NCI-H2227 treated with DMSO at 0.1 percent for 48 hours (cell line): Measurements from ENCODE around the gene MAFF.
A peak's percentile ranks its signal among the peaks of the same experiment; 100 is the strongest.
"Not testable (repeated sequence)": the region's sequence is repeated elsewhere in the genome, so short reads cannot be mapped to it uniquely, and the experiment has no call there.

Experiments used
- DNase-seq: peaks from one replicate; lab custom pipeline; 2025; lab: John Stamatoyannopoulos, UW

The MAFF gene

DNA sequence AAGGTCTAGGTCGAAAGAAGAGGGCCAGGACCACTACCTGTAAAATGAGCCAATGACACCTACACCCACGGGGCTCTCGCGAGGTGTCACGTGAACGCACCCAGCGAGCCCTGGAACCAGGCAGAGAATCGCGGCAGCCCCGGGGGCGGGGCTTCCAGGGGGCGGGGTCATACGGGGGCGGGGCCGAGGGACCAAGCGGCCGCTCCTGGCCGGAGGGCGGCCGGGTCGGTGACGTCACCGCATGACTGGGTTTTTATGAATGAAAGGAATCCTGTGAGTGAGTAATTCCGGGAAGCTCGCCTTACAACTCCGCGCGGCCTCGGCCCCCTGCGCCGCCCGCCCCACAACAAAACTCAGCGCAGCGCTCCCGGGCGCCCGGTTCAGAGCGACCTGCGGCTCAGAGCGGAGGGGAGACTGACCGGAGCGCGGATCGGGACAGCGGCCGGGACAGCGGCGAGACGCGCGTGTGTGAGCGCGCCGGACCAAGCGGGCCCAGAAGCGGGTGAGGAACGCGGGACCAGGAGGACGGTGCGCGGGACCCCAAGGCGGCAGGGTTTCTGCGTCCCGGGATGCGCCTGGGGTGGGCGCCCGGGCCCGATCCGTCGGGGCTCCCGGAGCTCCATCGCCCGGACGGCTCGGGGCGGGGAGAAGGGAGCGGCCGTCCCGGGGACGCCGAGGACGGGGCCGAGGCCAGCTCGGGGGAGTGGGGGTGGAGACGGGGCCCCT, at the start of gene MAFF:
Gene MAFF (plus strand): TSS at position 284 of the 726 bp plus-strand sequence. CDS start 11,860 bp downstream, outside the sequence.
- peak; percentile 69 for DNase-seq

DNA sequence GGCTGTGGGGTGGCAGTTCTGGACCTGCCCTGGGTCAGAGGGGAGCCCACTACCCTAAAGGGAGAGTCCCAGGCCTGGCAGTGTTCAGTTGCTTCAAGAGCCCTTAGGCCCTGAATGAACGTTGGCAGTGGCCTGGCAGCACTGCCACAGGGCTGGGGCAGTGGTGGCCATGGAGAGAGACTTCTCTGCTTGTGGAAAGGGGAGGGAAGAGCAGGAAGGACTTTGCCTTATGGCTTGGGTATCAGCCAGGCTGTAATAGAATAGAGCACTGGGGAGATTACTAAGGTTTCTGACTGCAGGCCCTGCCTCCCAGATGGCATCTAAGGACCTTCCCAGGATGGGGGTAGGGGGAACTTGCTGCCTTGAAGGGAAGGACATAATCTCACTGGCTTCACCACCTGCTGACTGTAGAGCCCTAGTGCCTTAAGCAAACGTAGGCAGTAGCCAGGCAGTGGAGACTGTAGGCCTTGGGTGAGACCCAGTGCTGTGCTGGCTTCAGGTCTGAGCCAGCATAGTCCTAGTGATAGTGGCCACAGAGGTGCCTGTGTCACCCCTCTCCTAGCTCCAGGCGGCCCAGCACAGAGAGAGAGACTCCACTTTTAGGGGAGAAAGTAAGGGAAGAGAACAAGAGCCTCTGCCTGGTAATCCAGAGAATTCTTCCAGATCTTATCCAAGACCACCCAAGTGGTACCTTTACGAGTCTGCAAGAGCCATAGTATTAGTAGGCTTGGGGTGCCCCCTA, 47.8 kb upstream of the MAFF start:
- no peak for DNase-seq

DNA sequence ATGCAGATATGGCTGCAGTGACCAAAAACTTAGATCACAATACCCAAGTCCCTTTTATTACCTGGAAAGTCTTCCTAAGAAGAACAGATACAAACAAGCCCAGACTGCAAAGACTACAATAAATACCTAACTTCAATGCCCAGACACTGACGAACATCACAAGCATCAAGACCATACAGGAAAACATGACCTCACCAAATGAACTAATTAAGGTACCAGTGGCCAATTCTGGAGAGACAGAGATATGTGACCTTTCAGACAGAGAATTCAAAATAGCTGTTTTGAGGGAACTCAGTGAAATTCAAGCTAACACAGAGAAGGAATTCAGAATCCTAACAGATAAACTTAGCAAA, 47.3 kb upstream of the MAFF start:
- not testable (repeated sequence) for DNase-seq

DNA sequence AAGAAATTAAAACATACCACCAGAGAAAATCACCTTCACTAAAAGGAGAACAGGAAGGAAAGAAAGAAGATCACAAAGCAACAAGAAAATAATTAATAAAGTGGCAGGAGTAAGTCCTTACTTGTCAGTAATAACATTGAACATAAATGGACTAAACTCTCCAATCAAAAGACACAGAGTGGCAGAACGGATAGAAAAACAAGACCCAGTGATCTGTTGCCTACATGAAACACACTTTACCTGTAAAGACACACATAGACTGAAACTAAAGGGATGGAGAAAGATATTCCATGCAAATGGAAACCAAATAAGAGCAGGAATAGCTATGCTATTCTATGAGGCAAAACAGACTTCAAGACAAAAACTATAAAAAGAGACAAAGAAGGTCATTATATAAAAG, 46.1 kb upstream of the MAFF start:
- DNase-seq, result no peak

DNA sequence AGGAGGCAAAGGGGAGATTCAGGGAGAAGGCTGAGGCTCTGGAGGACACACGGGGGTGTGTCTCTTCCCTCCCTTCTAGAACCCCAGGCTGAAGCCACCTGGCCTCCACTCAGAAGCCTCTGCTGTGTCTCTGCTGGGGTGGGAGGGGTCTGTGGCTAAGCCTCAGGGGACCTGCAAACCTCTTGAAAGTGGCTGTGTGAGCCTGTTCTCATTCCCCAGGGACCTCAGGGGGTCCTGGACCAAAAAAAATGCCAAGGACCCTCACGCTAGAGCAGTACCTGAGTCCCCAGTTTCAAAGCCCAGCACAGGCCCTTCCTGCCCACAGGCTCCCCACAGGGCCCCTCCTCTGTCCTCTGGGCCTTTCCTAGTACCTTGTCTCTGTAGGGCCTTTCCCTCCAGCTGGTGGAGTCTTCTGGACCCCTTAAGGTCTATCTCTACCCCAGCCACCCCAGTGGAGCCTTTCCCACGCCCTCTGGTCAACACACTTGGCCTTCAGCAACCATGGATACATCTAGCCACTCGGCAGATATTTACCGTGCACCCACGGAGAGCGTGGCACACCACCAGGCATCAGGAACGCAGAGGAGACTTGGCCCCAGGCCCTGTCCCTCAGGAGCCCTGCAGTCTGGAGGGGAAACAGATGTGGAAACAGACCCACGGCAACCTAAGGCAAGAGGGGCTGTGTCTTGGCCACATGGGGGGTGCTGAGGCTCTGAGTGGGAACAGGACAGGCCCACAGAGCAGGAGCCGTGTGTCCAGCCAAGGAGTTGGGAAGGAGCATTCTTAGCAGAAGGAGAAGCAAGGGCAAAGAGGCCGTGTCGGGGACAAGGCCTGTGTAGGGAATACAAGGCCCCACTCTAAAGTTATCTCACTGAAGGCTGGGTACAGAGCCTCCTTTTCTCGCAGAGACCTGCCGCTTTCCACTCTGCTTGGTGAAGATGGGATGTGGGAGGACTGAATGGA, 38.6 kb upstream of the MAFF start:
- DNase-seq, result no peak

DNA sequence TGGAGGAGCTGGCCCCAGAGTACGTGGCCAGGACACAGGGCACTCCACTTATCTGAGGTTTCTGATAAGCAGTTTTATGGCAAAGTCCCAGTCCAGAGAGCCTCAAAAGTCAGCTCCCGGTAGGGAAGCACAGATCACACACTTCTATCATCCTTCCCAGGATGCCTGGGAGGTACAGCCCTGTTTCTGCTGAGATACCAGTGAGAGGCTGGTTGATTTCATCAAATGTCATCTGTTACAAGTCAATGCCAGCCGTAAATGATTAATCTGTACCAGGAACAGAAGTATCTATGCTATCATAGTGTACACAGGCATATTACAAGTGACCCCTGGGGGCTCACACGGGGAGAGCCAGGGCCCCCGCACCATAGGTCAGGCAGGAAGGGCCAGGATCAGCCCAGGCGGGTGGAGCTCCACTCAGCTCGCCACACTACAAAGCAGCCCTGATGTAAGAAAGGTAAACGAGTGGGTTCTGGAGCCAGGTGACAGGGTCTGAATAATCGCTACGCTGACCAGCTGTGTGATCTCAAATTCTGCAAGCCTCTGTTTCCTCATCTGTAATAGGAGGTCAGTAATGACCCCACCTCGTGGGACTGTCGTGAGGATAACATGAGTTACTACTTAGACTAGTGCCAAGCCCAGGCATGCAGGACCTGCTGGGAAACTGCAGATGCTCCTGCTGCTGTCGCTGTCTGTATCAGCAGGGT, 37.8 kb upstream of the MAFF start:
- no peak for DNase-seq

DNA sequence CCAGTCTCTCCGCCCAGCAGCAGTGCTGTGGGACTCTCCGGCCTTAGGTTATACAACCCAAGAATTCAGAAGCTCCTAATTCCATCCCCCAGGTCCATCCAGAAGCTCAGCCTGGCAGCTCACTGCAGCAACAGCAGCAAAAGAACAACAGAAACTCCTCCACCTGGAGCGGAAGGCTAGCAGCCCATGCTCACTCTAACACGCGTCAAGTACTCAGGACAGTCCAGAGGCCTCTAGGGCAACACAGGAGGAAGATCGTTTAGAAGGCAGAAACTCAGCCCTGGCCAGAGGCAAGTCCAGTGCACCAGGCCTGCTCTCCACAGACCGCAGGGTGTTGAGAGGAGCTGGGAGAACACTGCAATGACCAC, 37.3 kb upstream of the MAFF start:
- DNase-seq, result no peak

DNA sequence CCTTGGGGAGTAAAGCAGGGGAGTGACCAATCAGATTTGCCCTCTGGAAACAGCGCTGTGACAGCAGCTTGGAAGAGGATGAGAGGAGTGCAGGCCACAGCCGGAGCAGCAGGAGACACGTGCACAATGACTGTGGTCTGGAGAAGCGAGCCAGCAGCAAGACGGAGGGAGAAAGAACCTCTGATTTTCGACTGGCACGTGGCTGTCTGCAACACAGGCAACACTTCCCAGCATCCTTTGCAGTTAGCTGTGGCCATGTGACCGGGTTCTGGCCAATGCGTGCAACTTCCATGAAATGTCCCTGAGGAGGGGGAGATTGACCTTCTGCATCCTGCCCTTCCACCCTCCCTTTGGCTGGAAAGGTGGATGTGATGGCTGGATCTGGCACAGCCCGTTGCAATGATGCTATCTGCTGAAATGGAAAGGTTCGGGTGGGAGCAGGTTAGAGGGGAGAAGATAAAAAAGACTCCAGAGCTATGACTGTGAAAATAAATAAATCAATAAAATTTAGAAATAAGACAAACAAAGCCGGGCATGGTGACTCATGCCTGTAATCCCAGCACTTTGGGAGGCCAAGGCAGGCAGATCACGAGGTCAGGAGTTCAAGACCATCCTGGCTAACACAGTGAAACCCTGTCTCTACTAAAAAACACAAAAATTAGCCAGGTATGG, 35.7 kb upstream of the MAFF start:
- no peak for DNase-seq

DNA sequence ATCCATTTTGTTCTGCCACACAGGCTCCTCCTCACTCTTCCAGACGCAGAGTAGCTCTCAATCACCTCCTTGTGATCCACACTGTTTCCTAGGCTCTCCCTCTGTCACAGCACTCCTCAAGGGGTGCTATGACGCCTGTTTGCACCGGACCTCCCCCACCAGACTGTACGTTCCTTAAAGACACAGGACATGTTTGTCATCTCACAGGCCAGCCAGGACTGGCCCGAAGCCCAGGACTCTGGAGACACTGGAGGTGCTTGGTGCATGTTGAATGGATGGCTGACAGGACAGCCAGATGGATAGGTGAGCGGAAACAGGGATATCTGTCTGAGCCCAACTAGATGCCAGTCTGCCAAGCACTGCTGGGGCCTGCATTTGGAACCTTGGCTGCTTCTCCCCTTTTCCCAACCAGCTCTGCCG, 33.8 kb upstream of the MAFF start:
- no peak for DNase-seq

DNA sequence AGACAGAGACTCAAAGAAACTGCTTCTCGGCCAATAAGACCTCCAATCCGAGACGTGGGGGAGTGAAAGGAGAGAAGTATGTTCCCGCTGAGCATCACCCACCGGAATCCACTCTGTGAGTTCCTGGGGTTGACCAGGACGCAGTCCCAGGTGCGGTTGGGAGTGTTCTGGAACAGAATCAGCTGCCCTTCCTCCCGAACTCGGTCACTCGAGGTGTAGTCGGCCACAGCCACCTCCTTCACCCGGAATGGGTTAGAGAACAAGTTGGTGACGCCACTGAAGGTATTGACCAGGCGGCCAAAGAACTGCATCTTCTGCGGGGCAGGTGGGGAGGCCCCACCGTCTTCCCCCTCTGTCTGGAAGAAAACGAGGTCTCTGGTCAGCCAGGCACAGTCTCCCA, 32.7 kb upstream of the MAFF start:
- DNase-seq, result no peak

DNA sequence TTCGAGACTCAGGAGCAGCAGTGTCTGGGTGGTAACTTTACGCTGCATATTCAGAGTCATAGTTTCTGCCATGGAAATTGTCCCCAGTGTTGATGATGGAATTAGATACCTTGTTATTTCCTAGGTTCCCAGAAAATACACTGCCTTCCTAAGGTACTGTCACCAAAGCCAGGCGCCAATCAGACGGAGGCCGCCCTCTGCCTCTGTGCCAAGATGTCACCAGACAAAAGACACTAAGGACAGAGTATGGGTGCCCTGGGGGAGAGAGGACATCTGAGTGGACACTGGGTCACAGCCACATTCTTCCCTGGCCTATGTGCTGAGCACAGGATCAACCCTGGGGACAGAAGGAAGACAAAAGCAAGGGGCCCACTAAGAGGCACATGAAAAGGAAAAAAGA, 31.3 kb upstream of the MAFF start:
- DNase-seq, result no peak

DNA sequence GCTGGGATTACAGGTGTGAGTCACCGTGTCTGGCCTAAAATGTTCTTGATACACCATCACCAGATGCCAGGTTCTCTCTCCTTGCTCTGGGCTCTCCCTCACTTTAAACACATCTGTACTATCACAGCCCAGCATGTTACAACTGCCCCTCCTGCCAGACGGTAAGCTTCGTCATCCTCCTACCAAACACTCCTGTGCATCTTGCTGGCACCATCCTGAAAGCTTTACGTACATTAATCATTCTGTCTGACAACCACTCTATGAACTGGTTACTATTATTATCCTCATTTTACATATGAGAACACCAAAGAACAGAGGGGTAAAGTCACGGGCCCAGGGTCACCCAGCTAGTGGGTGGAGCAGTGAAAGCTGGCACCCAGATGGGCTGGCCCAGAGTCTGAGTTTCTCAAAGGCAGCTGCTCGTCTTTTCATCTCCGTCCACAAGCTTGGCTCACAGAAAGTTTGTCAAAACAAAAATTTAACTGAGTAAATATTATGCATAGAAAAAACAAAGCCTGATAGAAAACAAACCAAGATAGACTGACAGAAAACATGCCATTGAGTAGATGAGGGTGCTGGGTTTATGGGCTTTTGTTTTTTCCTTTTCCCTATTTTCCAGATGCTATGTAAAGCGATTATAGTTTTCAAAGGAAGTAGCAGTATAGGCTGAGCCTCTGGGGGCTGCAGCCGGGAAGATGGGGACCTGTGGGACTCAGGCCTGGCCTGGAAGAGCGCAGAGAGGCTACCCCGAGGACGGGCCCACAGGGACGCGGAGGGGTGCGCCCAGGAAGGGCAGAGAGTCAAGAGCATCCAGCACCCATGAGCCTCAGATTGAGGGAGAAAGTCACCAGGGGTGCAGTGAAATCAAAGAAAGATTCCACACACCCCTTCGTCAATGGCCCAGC, 29.6 kb upstream of the MAFF start:
- DNase-seq, result no peak

DNA sequence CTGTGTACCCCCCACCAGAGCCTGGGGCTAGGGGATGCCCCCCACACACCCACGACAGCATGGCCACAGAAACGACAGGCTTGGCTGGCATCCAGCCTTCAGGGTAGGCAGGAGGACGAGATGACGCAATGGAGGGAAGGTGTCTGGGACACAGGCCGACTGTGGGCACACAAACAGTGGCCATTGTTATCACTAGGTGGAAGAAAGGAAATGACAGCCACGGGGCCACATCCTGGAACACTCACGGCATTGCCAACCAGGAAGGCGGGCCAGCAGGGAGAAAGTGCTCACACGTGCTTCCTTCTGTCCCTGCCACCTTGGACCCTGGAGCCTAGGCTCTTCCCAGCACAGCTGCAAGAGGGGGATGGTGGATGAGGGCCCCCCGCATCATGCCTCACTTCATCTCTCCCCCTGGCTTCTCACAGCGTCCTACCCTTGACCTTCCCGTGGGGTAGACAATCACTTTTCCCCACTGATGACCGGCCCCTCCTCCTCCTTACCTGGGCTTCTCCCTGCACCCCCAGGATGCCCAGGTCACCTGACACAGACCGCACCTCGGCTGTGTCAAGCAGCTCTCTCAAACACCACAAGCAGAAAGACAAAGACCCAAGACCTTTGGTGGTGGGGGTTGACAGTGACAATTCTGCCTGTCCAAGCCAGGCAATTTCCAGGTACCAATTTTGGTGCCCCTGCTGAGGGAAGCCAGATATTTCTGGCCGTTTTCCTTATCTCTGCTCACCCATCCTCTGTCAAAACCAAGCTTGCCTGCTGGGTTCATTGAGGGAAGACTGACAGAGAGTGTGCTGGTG, 28.8 kb upstream of the MAFF start:
- DNase-seq, result no peak

DNA sequence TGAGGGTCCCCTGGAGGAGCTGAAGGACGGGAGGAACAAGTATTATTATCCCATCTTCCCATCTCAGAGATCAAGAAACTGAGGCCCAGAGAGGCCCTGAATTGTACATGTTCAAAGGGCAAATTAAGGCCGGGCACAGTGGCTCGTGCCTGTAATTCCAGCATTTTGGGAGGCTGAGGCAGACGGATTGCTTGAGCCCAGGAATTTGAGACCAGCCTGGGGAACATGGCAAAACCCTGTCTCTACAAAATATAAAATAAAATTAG, 28.2 kb upstream of the MAFF start:
- DNase-seq, result no peak

DNA sequence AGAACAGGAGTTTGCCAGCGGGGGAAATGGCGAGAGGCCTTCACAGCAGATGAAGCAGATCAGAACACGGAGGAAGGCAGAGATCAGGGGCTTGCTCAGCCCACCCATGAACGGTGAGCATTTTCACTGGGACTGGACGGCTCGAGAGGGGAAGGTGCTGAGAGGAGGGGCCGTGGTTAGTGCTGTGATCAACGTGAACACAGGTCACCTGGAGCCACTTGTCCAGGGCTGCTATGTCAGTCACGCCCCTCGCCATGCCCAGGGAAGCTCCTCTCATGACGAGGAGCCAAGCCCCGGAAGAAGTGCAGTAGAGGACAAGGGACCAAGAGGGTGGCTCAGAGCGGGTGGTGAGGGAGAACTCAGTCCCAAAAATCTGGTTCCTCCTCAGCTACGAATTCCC, 27.2 kb upstream of the MAFF start:
- DNase-seq, result no peak

DNA sequence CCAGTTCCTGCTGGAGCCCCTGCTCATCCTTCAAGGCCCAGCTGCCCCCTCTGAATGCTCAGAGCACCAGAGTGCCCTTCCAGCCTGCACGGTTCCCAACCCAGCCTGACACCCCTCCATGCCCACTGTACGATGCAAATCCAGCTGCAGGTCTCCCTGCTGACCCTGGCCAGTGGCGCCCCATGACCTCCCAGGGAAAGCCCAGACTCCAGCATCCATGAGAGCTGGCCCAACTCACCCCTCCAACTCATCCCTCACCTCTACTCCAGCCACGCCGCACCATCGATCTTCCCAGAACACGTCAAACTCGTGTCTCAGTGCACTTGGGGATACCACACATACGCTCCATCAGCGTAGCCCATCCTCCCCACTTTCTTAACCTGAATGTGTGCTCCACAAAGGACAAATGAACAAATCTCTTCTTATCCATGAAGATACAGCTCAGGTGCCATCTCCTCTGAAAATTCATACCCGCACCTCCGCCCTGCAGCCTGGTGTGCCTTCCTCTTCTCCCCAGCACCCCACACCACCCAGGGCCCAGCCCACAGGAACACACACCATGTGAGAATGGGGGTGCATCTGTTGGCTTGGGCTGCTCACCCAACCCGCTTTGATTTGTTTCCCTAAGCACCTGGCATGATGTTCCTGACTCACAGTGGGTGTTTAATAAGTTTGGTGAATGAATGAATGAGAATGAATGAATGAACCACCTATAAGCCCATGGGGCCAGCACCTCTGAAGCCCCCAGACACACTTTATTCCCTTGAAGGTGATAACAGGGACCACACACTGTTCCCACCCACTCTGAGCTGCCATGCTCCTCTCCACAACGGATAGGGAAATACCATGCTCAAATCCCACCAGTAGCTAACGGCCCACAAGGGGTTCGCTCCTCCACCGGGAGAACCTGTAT, 26.3 kb upstream of the MAFF start:
- no peak for DNase-seq

DNA sequence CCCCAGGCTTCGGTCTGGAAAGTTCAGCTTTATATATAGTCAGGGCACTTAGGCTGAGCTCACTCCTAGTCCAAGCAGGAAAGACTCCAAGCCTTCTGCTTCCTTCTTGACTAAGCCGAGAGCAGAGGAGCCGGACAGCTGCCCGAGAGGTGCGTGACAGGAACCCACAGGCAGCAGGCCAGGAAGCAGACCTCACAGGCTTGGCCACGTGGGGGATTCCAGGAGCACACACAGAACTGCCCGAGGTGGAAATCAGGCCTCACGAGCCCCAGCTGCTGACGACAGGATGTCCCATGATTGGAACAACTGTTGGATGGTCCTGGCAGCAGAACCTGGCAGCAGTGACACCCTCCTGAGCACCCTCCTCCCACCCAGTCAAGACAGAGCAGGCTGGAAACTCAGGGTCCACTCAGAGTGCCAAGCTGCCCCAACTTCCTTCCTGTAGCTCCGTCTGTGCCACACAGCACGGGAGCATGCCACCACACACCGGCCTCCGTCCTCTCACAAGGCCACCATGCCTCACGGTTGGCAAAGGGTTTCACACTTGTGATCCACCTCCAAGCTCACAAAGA, 25.5 kb upstream of the MAFF start:
- DNase-seq, result no peak

DNA sequence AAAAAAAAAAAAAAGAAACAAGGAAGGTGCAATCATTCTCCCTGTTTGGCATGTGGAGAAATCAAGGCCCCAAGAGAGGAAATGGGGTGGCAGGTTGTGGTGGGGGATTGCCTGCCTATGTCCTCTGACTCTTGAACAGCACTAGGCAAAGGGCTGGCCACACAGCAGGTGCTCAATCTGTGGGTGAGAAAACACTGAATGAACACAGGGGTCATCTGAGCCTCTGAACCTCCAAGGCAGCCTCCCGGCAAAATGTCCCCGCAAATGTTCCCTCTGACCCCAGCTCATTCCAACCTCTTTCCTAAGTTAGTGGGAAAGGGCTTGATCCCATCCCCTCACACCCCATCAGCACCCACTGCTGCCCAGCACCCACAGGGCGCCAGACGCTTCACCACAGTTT, 24.8 kb upstream of the MAFF start:
- no peak for DNase-seq
